Measurements from ENCODE around the gene TSPY4.
"Not testable (repeated sequence)": the region's sequence is repeated elsewhere in the genome, so short reads cannot be mapped to it uniquely, and the experiment has no call there.

TSPY4 gene

GRCh38 chrY:9337164-9337563 is at the start of gene TSPY4:
Gene TSPY4, plus strand, starts transcription at chrY:9337464. Its CDS starts 46 bp downstream, at chrY:9337510.
- not testable (repeated sequence) for H3K27ac ChIP-seq

GRCh38 chrY:9320996-9321395 is 16.3 kb upstream of the TSPY4 start:
- TF ChIP-seq CTCF (IDR thresholded peaks at IDR 0.05) = no peak
- no peak for TF ChIP-seq ZFX (IDR thresholded peaks at IDR 0.05; ENCODE audit: borderline replicate concordance)
- no peak overlapping the region for H3K27ac ChIP-seq

- H3K27ac ChIP-seq = not testable (repeated sequence)
Observed at GRCh38 chrY:9357497-9357896, 20.2 kb downstream of the TSPY4 start, which contains the start of gene TSPY8. Gene TSPY8, plus strand, starts transcription at chrY:9357797. Its CDS starts 46 bp downstream, at chrY:9357843.
